ENCODE measurements around the gene ARRB2.

The ARRB2 gene

GRCh38 chr17:4733073-4733531 lies 22.7 kb downstream of the ARRB2 start:
- DNase-seq = no peak

GRCh38 chr17:4734857-4735475 lies 24.5 kb downstream of the ARRB2 start:
- DNase-seq = no peak

- DNase-seq = no peak
These were observed 25.6 kb downstream of the ARRB2 start for GRCh38 chr17:4735876-4736651.

- DNase-seq = no peak
These were observed 28.0 kb downstream of the ARRB2 start for GRCh38 chr17:4738136-4739121.

GRCh38 chr17:4739122-4740024 lies 28.9 kb downstream of the ARRB2 start, which contains the start of the genes CXCL16 and ZMYND15:
Gene CXCL16 (minus strand): TSS chr17:4739928. CDS start chr17:4739339, 589 bp downstream.
Gene ZMYND15 (plus strand): TSS chr17:4739833. CDS start chr17:4740549, 716 bp downstream.
- DNase-seq = peak; percentile 78

GRCh38 chr17:4740025-4740351 lies 29.6 kb downstream of the ARRB2 start:
- no peak for DNase-seq

GRCh38 chr17:4740584-4740983 lies 30.2 kb downstream of the ARRB2 start:
- no peak for DNase-seq

GRCh38 chr17:4741544-4741943 lies 31.1 kb downstream of the ARRB2 start:
- no peak for DNase-seq

GRCh38 chr17:4742133-4742532 lies 31.7 kb downstream of the ARRB2 start:
- DNase-seq = no peak

- DNase-seq = no peak
These were observed 32.2 kb downstream of the ARRB2 start for GRCh38 chr17:4742629-4743028.

GRCh38 chr17:4743216-4743615 lies 32.8 kb downstream of the ARRB2 start:
- no peak for DNase-seq

GRCh38 chr17:4743898-4744297 lies 33.5 kb downstream of the ARRB2 start:
- DNase-seq = no peak

- DNase-seq = no peak
These were observed 34.9 kb downstream of the ARRB2 start for GRCh38 chr17:4744999-4745969.

GRCh38 chr17:4747847-4748246 lies 37.4 kb downstream of the ARRB2 start:
- no peak for DNase-seq

GRCh38 chr17:4748686-4749085 lies 38.3 kb downstream of the ARRB2 start:
- no peak for DNase-seq

GRCh38 chr17:4750606-4751005 lies 40.2 kb downstream of the ARRB2 start:
- no peak for DNase-seq

- no peak for DNase-seq
These were observed 41.5 kb downstream of the ARRB2 start for GRCh38 chr17:4751932-4752331.

GRCh38 chr17:4753392-4753791 lies 43.0 kb downstream of the ARRB2 start:
- no peak for DNase-seq

- no peak for DNase-seq
These were observed 49.4 kb downstream of the ARRB2 start for GRCh38 chr17:4759776-4760236.

GRCh38 chr17:4764595-4764994 lies 54.2 kb downstream of the ARRB2 start:
- DNase-seq = no peak

GRCh38 chr17:4766201-4766600 lies 55.8 kb downstream of the ARRB2 start:
- DNase-seq = no peak

Measured in activated CD8-positive, alpha-beta memory T cell treated with anti-CD3 and anti-CD28 coated beads, Interleukin-2, amount 50 U/mL, for 48 hours (primary cell).